ENCODE data around the gene PALD1. TPM values are rescaled to one million over a fixed set of nuclear protein-coding genes. Genes with fewer than 3 reads are reported as not detected.

Gene PALD1
- total RNA-seq, 1 donor from 2014 or later = 1.8 TPM

- TF ChIP-seq CTCF (IDR thresholded peaks at IDR 0.05; ENCODE audit: insufficient read depth, low read depth, low read length) (no peak), EZH2 (IDR thresholded peaks at IDR 0.05; ENCODE audit: insufficient read depth, low read length) (no peak)
- Histone ChIP-seq H2AFZ (ENCODE audit: low read depth, low read length) (peak overlapping the region; percentile 16), H3K4me3 (ENCODE audit: insufficient read depth, low read depth, low read length) (no peak overlapping the region), H3K4me1 (ENCODE audit: insufficient read depth, low read length) (peaks cover 8% of the 10 kb centered on the region), H3K36me3 (ENCODE audit: insufficient read depth, low read length) (no peaks in the 10 kb centered on the region), H3K9me3 (ENCODE audit: insufficient read depth, low read depth, low read length) (no peaks in the 10 kb centered on the region), H3K27me3 (ENCODE audit: insufficient read depth, low read length) (peaks cover 16% of the 10 kb centered on the region), H3K79me2 (ENCODE audit: insufficient read depth, low read length) (no peaks in the 10 kb centered on the region), H4K20me1 (ENCODE audit: insufficient read depth, low read length) (no peaks in the 10 kb centered on the region), H3K4me2 (ENCODE audit: low read length) (no peak overlapping the region), H3K27ac (ENCODE audit: low read depth, low read length) (no peak overlapping the region), H3K9ac (ENCODE audit: low read length) (no peak overlapping the region)
- H3K4me1 Mint-ChIP-seq (ENCODE audit: low read depth, unreplicated experiment) = peaks cover 19% of the 10 kb centered on the region
- peaks cover 3% of the 10 kb centered on the region for H3K9me3 Mint-ChIP-seq (ENCODE audit: unreplicated experiment)
- H3K4me3 Mint-ChIP-seq (ENCODE audit: unreplicated experiment) = no peak overlapping the region
- DNase-seq (ENCODE audit: low read depth) = no peak
- H3K27me3 Mint-ChIP-seq (ENCODE audit: low read depth, unreplicated experiment) = peaks cover 32% of the 10 kb centered on the region
- H3K36me3 Mint-ChIP-seq (ENCODE audit: low read depth, unreplicated experiment) = no peaks in the 10 kb centered on the region
- no peak overlapping the region for H3K27ac Mint-ChIP-seq (ENCODE audit: unreplicated experiment)
- no peak for FAIRE-seq
Observed at GRCh38 chr10:70586348-70586930, 107.9 kb downstream of the PALD1 start.

DNA sequence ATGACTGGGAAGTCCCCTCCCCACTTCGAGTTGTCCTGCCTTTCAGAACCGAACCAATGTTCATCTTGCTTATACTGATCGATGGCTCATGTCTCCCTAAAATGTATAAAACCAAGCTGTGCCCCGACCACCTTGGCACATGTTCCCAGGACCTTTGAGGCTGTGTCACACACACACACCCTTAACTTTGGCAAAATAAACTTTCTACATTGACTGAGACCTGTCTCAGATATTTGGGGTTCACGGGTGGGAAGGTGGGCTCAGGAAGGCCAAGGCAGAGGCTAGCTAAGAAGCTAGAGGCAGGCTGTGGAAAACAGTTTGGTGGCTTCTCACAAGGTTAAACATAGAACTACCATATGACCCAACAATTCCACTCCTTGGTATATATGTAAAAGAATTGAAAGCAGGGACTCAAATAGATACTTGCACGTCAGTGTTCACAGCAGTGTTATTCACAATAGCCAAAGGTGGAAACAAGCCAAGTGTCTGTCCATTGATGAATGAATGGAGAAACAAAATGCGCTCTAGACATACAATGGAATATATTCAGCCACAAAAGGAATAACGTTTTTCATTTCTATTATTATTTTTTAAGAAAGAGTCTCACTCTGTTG, 108.6 kb downstream of the PALD1 start:
- TF ChIP-seq EZH2 (IDR thresholded peaks at IDR 0.05; ENCODE audit: insufficient read depth, low read length) = no peak
- no peak for TF ChIP-seq CTCF (IDR thresholded peaks at IDR 0.05; ENCODE audit: insufficient read depth, low read depth, low read length)
- H3K4me1 Mint-ChIP-seq (ENCODE audit: low read depth, unreplicated experiment) = peaks cover 19% of the 10 kb centered on the region
- peaks cover 3% of the 10 kb centered on the region for H3K9me3 Mint-ChIP-seq (ENCODE audit: unreplicated experiment)
- no peak overlapping the region for H3K27ac Mint-ChIP-seq (ENCODE audit: unreplicated experiment)
- DNase-seq (ENCODE audit: low read depth) (no peak), FAIRE-seq (no peak)
- Histone ChIP-seq H3K79me2 (ENCODE audit: insufficient read depth, low read length) (no peaks in the 10 kb centered on the region), H3K27me3 (ENCODE audit: insufficient read depth, low read length) (peaks cover 16% of the 10 kb centered on the region), H3K4me2 (ENCODE audit: low read length) (no peak overlapping the region), H3K4me3 (ENCODE audit: insufficient read depth, low read depth, low read length) (no peak overlapping the region), H3K36me3 (ENCODE audit: insufficient read depth, low read length) (no peaks in the 10 kb centered on the region), H3K27ac (ENCODE audit: low read depth, low read length) (no peak overlapping the region), H4K20me1 (ENCODE audit: insufficient read depth, low read length) (no peaks in the 10 kb centered on the region), H3K9me3 (ENCODE audit: insufficient read depth, low read depth, low read length) (no peaks in the 10 kb centered on the region), H2AFZ (ENCODE audit: low read depth, low read length) (no peak overlapping the region), H3K9ac (ENCODE audit: low read length) (no peak overlapping the region), H3K4me1 (ENCODE audit: insufficient read depth, low read length) (peaks cover 8% of the 10 kb centered on the region)
- no peaks in the 10 kb centered on the region for H3K36me3 Mint-ChIP-seq (ENCODE audit: low read depth, unreplicated experiment)
- no peak overlapping the region for H3K4me3 Mint-ChIP-seq (ENCODE audit: unreplicated experiment)
- H3K27me3 Mint-ChIP-seq (ENCODE audit: low read depth, unreplicated experiment) = peaks cover 36% of the 10 kb centered on the region

GRCh38 chr10:70588255-70588654, 109.7 kb downstream of the PALD1 start:
- no peak for TF ChIP-seq EZH2 (IDR thresholded peaks at IDR 0.05; ENCODE audit: insufficient read depth, low read length)
- no peak for TF ChIP-seq CTCF (IDR thresholded peaks at IDR 0.05; ENCODE audit: insufficient read depth, low read depth, low read length)
- no peak overlapping the region for H3K4me3 Mint-ChIP-seq (ENCODE audit: unreplicated experiment)
- Histone ChIP-seq H3K4me1 (ENCODE audit: insufficient read depth, low read length) (peaks cover 8% of the 10 kb centered on the region), H3K4me3 (ENCODE audit: insufficient read depth, low read depth, low read length) (no peak overlapping the region), H4K20me1 (ENCODE audit: insufficient read depth, low read length) (no peaks in the 10 kb centered on the region), H3K9me3 (ENCODE audit: insufficient read depth, low read depth, low read length) (no peaks in the 10 kb centered on the region), H3K27ac (ENCODE audit: low read depth, low read length) (no peak overlapping the region), H3K36me3 (ENCODE audit: insufficient read depth, low read length) (no peaks in the 10 kb centered on the region), H3K27me3 (ENCODE audit: insufficient read depth, low read length) (peaks cover 16% of the 10 kb centered on the region), H2AFZ (ENCODE audit: low read depth, low read length) (no peak overlapping the region), H3K79me2 (ENCODE audit: insufficient read depth, low read length) (no peaks in the 10 kb centered on the region), H3K9ac (ENCODE audit: low read length) (no peak overlapping the region), H3K4me2 (ENCODE audit: low read length) (no peak overlapping the region)
- H3K4me1 Mint-ChIP-seq (ENCODE audit: low read depth, unreplicated experiment) = peaks cover 16% of the 10 kb centered on the region
- no peak for FAIRE-seq
- DNase-seq (ENCODE audit: low read depth) = no peak
- peaks cover 44% of the 10 kb centered on the region for H3K27me3 Mint-ChIP-seq (ENCODE audit: low read depth, unreplicated experiment)
- H3K36me3 Mint-ChIP-seq (ENCODE audit: low read depth, unreplicated experiment) = no peaks in the 10 kb centered on the region
- peaks cover 3% of the 10 kb centered on the region for H3K9me3 Mint-ChIP-seq (ENCODE audit: unreplicated experiment)
- H3K27ac Mint-ChIP-seq (ENCODE audit: unreplicated experiment) = no peak overlapping the region
